OCI-LY1 (cell line): ENCODE data around the gene EXO1.

Experiments used
- H2AFZ ChIP-seq: fragments of 200-600 bp; sonication (generic), shearing (Covaris generic); 2 replicates; pipeline ENCODE4 v1.6.0; 2014; ENCODE audit warnings: antibody characterized with exemption, mild to moderate bottlenecking, low read length
- H3F3A ChIP-seq: fragments of 200-600 bp; sonication (generic), shearing (Covaris generic); 2 replicates; pipeline ENCODE4 v1.6.0; 2014; ENCODE audit warnings: mild to moderate bottlenecking, antibody characterized with exemption, low read length, moderate library complexity; ENCODE audit not compliant: insufficient read depth
- H3K27ac ChIP-seq: fragments of 200-600 bp; sonication (generic); 2 replicates; pipeline ENCODE4 v1.5.1; 2014; ENCODE audit warnings: low read length, mixed run types, mild to moderate bottlenecking, low read depth; ENCODE audit not compliant: poor library complexity, severe bottlenecking
- H3K27me3 ChIP-seq: fragments of 200-600 bp; sonication (generic); 2 replicates; pipeline ENCODE4 v1.6.0; 2014; ENCODE audit warnings: antibody characterized with exemption, mild to moderate bottlenecking, low read length, moderate library complexity; ENCODE audit not compliant: insufficient read depth
- H3K36me3 ChIP-seq: fragments of 200-600 bp; sonication (generic); 2 replicates; pipeline ENCODE4 v1.6.1; 2014; ENCODE audit warnings: mild to moderate bottlenecking, antibody characterized with exemption, low read length, moderate library complexity, mixed read lengths; ENCODE audit not compliant: insufficient read depth
- H3K4me1 ChIP-seq: fragments of 200-600 bp; sonication (generic); 2 replicates; pipeline ENCODE4 v1.5.1; 2014; ENCODE audit warnings: mild to moderate bottlenecking, low read length, moderate library complexity; ENCODE audit not compliant: insufficient read depth, severe bottlenecking
- H3K4me2 ChIP-seq: fragments of 200-600 bp; sonication (generic), shearing (Covaris generic); 2 replicates; pipeline ENCODE4 v1.6.1; 2014; ENCODE audit warnings: low read length
- H3K4me3 ChIP-seq: fragments of 200-600 bp; sonication (generic); 2 replicates; pipeline ENCODE4 v1.5.1; 2014; ENCODE audit warnings: low read length, low read depth, mild to moderate bottlenecking, mixed read lengths; ENCODE audit not compliant: poor library complexity, severe bottlenecking
- H3K79me2 ChIP-seq: fragments of 200-600 bp; shearing (Covaris generic); 2 replicates; pipeline ENCODE4 v1.6.1; 2016; ENCODE audit warnings: mixed run types, low read length, mixed read lengths; ENCODE audit not compliant: insufficient read depth
- H3K9ac ChIP-seq: fragments of 200-600 bp; sonication (generic), shearing (Covaris generic); 2 replicates; pipeline ENCODE4 v1.6.1; 2014; ENCODE audit warnings: mild to moderate bottlenecking, low read length, mixed read lengths
- H3K9me2 ChIP-seq: fragments of 200-600 bp; sonication (generic), shearing (Covaris generic); 2 replicates; pipeline ENCODE4 v1.6.1; 2014; ENCODE audit warnings: low read depth, mild to moderate bottlenecking, low read length, mixed read lengths
- H3K9me3 ChIP-seq: fragments of 200-600 bp; shearing (Covaris generic); 2 replicates; pipeline ENCODE4 v1.6.1; 2014; ENCODE audit warnings: low read length, mixed read lengths
- H4K20me1 ChIP-seq: fragments of 200-600 bp; sonication (generic), shearing (Covaris generic); 2 replicates; pipeline ENCODE4 v1.6.0; 2016; ENCODE audit warnings: mild to moderate bottlenecking, low read length; ENCODE audit not compliant: insufficient read depth
- EZH2 ChIP-seq: fragments of 200-600 bp; sonication (generic), shearing (Covaris generic); IDR thresholded peaks from 2 replicates; pipeline ENCODE4 v1.8.0; 2017; ENCODE audit warnings: borderline replicate concordance, mixed run types, mild to moderate bottlenecking, antibody characterized with exemption, low read length, moderate library complexity, mixed read lengths
- TF ChIP-seq, protein P1 (sequence below): fragments of 200-600 bp; sonication (generic), shearing (Covaris generic); IDR thresholded peaks from 2 replicates; pipeline ENCODE4 v1.5.1; 2017; ENCODE audit warnings: mild to moderate bottlenecking, antibody characterized with exemption, low read length, moderate library complexity, mixed read lengths

The EXO1 gene

DNA sequence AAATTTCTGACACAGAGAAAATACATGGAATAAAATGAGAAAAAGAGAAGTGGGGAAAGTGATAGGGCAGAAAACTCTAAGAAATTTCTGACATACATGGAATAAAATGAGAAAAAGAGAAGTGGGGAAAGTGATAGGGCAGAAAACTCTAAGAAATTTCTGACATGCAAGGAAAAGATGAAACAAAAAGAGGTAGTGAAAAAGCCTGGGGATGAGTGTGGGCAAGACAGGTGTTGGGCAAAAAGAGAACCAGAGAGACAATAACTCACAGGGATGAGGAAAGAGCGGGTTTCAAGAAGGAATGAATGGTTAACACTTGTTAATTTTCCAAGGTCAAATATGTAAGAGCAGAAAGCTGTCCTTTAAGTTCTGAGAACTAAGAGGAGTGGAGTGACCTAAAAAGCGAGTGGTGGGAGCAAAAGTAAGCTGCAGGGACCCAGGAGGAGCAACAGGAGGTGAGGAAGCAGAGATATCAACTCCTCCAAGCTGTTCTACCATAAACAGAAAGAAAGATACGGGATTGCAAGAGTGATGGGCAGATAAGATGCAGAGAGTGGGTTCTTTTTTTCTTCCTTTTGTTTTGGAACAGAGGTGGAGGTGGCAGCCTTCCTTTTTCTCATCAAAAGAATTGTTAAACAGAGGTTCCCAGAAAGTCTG, 29.9 kb upstream of the EXO1 start:
- no peak overlapping the region for H3K4me2 ChIP-seq
- H3K4me3 ChIP-seq = no peak overlapping the region
- no peaks in the 10 kb centered on the region for H3K27me3 ChIP-seq
- no peak overlapping the region for H2AFZ ChIP-seq
- H3K9me3 ChIP-seq = no peaks in the 10 kb centered on the region
- H3K4me1 ChIP-seq = no peaks in the 10 kb centered on the region
- H3K79me2 ChIP-seq = no peaks in the 10 kb centered on the region
- no peaks in the 10 kb centered on the region for H4K20me1 ChIP-seq
- TF ChIP-seq, protein P1, sequence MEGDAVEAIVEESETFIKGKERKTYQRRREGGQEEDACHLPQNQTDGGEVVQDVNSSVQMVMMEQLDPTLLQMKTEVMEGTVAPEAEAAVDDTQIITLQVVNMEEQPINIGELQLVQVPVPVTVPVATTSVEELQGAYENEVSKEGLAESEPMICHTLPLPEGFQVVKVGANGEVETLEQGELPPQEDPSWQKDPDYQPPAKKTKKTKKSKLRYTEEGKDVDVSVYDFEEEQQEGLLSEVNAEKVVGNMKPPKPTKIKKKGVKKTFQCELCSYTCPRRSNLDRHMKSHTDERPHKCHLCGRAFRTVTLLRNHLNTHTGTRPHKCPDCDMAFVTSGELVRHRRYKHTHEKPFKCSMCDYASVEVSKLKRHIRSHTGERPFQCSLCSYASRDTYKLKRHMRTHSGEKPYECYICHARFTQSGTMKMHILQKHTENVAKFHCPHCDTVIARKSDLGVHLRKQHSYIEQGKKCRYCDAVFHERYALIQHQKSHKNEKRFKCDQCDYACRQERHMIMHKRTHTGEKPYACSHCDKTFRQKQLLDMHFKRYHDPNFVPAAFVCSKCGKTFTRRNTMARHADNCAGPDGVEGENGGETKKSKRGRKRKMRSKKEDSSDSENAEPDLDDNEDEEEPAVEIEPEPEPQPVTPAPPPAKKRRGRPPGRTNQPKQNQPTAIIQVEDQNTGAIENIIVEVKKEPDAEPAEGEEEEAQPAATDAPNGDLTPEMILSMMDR = no peak
- no peak for TF ChIP-seq EZH2
- no peak overlapping the region for H3K9ac ChIP-seq
- H3K9me2 ChIP-seq = no peaks in the 10 kb centered on the region
- H3K36me3 ChIP-seq = no peaks in the 10 kb centered on the region
- H3K27ac ChIP-seq = no peak overlapping the region
- no peaks in the 10 kb centered on the region for H3F3A ChIP-seq

DNA sequence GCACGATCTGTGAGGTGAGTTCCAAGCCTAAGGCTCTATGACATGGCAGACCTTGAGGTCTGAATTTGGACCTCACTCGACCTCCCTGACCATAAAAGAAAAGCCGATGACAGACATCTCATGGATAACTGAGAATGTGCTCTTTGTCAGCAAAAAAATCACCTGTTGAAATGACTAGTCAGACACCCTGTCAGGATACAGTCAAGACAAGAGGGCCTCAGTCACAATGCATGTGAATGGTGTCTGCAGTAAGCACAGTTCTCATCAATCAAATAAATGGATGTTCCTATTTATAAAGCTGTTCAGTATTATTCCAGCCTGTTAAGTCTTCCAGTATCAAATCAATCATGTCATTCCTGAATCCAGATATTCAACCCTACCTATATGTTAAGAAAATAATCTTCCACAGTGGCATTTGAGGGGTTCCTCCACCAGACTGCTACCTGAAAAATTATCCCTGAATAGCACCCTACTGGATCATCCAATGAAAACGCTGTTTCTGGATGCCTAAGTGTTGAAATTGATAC, 28.6 kb upstream of the EXO1 start:
- Histone ChIP-seq H3K36me3 (no peaks in the 10 kb centered on the region), H2AFZ (no peak overlapping the region), H3F3A (no peaks in the 10 kb centered on the region), H3K4me1 (no peaks in the 10 kb centered on the region), H3K9me2 (no peaks in the 10 kb centered on the region), H3K79me2 (no peaks in the 10 kb centered on the region), H3K4me2 (no peak overlapping the region), H3K4me3 (no peak overlapping the region), H3K9ac (no peak overlapping the region), H3K9me3 (no peaks in the 10 kb centered on the region), H3K27me3 (no peaks in the 10 kb centered on the region), H4K20me1 (no peaks in the 10 kb centered on the region), H3K27ac (no peak overlapping the region)
- TF ChIP-seq EZH2 = no peak
- TF ChIP-seq, protein P1 = no peak

DNA sequence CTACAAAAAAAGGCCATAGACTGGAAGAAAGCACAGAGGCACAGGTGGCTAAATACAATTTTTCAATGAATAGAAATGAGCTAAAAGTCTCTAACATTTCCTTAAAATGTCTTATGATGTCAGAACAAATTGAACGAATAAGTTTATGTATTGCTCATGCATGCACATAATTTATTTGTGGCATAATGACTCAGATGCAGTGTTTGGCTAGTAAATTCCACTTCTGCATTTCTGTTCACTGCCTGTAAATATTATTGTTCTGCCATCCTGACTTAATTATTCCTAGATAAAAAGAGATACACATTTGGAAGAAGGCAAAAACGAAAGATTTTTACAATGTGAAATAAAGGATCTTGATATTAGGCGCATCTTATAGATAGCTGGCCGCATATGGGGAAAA, 26.6 kb upstream of the EXO1 start:
- Histone ChIP-seq H3K79me2 (no peaks in the 10 kb centered on the region), H4K20me1 (no peaks in the 10 kb centered on the region), H3K9me3 (no peaks in the 10 kb centered on the region), H3K4me2 (no peak overlapping the region), H2AFZ (no peak overlapping the region), H3K4me3 (no peak overlapping the region), H3K27ac (no peak overlapping the region), H3K36me3 (no peaks in the 10 kb centered on the region), H3K27me3 (no peaks in the 10 kb centered on the region), H3K9me2 (no peaks in the 10 kb centered on the region), H3K9ac (no peak overlapping the region), H3F3A (no peaks in the 10 kb centered on the region), H3K4me1 (no peaks in the 10 kb centered on the region)
- no peak for TF ChIP-seq EZH2
- TF ChIP-seq, protein P1 = no peak
